IPS-20b (cell line): ENCODE data around the gene TIPIN.
"Not testable (repeated sequence)": the region's sequence is repeated elsewhere in the genome, so short reads cannot be mapped to it uniquely, and the experiment has no call there.

Experiments used
- H3K27ac ChIP-seq: one replicate; pipeline ENCODE4 v1.5.1; 2013; ENCODE audit warnings: low read length
- H3K27me3 ChIP-seq: 2 replicates; pipeline ENCODE4 v1.6.1; 2013; ENCODE audit warnings: mild to moderate bottlenecking, low read length, inconsistent platforms; ENCODE audit not compliant: insufficient read depth
- H3K36me3 ChIP-seq: 2 replicates; pipeline ENCODE4 v1.6.1; 2013; ENCODE audit warnings: low read depth, mild to moderate bottlenecking, inconsistent platforms, low read length, moderate library complexity; ENCODE audit not compliant: insufficient read depth
- H3K4me1 ChIP-seq: 2 replicates; pipeline ENCODE4 v1.6.1; 2013; ENCODE audit warnings: mild to moderate bottlenecking, control low read depth, inconsistent platforms, low read length, moderate library complexity; ENCODE audit not compliant: insufficient read depth
- H3K4me3 ChIP-seq: 2 replicates; pipeline ENCODE4 v1.5.1; 2013; ENCODE audit warnings: mild to moderate bottlenecking, low read length, inconsistent platforms
- H3K9ac ChIP-seq: 2 replicates; pipeline ENCODE4 v1.6.1; 2013; ENCODE audit warnings: low read depth, mild to moderate bottlenecking, inconsistent platforms, low read length, moderate library complexity
- H3K9me3 ChIP-seq: 2 replicates; pipeline ENCODE4 v1.6.1; 2013; ENCODE audit warnings: mild to moderate bottlenecking, low read depth, low read length, inconsistent platforms; ENCODE audit not compliant: insufficient read depth

Gene TIPIN

GRCh38 chr15:66326051-66326450 lies 30.4 kb downstream of the TIPIN start:
- no peak overlapping the region for H3K27ac ChIP-seq
- H3K4me1 ChIP-seq, result no peaks in the 10 kb centered on the region
- H3K4me3 ChIP-seq, result no peak overlapping the region
- no peak overlapping the region for H3K9ac ChIP-seq
- no peaks in the 10 kb centered on the region for H3K9me3 ChIP-seq
- H3K36me3 ChIP-seq, result peaks cover 92% of the 10 kb centered on the region
- no peaks in the 10 kb centered on the region for H3K27me3 ChIP-seq

- Histone ChIP-seq H3K4me1 (no peaks in the 10 kb centered on the region), H3K4me3 (no peak overlapping the region), H3K9me3 (no peaks in the 10 kb centered on the region), H3K27ac (no peak overlapping the region), H3K36me3 (peaks cover 89% of the 10 kb centered on the region), H3K9ac (no peak overlapping the region), H3K27me3 (no peaks in the 10 kb centered on the region)
Observed at GRCh38 chr15:66323312-66323928, 33.1 kb downstream of the TIPIN start.

GRCh38 chr15:66312144-66312543 lies 44.3 kb downstream of the TIPIN start:
- no peak overlapping the region for H3K9ac ChIP-seq
- peaks cover 65% of the 10 kb centered on the region for H3K36me3 ChIP-seq
- no peak overlapping the region for H3K4me3 ChIP-seq
- no peak overlapping the region for H3K27ac ChIP-seq
- H3K9me3 ChIP-seq, result no peaks in the 10 kb centered on the region
- no peaks in the 10 kb centered on the region for H3K4me1 ChIP-seq
- H3K27me3 ChIP-seq, result no peaks in the 10 kb centered on the region

- H3K4me1 ChIP-seq, result no peaks in the 10 kb centered on the region
- no peak overlapping the region for H3K9ac ChIP-seq
- H3K4me3 ChIP-seq, result no peak overlapping the region
- peaks cover 58% of the 10 kb centered on the region for H3K36me3 ChIP-seq
- no peaks in the 10 kb centered on the region for H3K27me3 ChIP-seq
- no peak overlapping the region for H3K27ac ChIP-seq
- no peaks in the 10 kb centered on the region for H3K9me3 ChIP-seq
Observed at GRCh38 chr15:66310786-66311185, 45.7 kb downstream of the TIPIN start.

- H3K9me3 ChIP-seq, result no peaks in the 10 kb centered on the region
- H3K4me3 ChIP-seq, result no peak overlapping the region
- no peaks in the 10 kb centered on the region for H3K4me1 ChIP-seq
- peaks cover 56% of the 10 kb centered on the region for H3K36me3 ChIP-seq
- H3K27me3 ChIP-seq, result no peaks in the 10 kb centered on the region
- no peak overlapping the region for H3K27ac ChIP-seq
- no peak overlapping the region for H3K9ac ChIP-seq
Observed at GRCh38 chr15:66309828-66310227, 46.7 kb downstream of the TIPIN start.

GRCh38 chr15:66308531-66308930 lies 48.0 kb downstream of the TIPIN start:
- H3K27me3 ChIP-seq, result no peaks in the 10 kb centered on the region
- no peaks in the 10 kb centered on the region for H3K4me1 ChIP-seq
- no peaks in the 10 kb centered on the region for H3K9me3 ChIP-seq
- no peak overlapping the region for H3K9ac ChIP-seq
- H3K4me3 ChIP-seq, result no peak overlapping the region
- H3K27ac ChIP-seq, result no peak overlapping the region
- peaks cover 46% of the 10 kb centered on the region for H3K36me3 ChIP-seq

GRCh38 chr15:66306381-66306780 lies 50.1 kb downstream of the TIPIN start:
- Histone ChIP-seq H3K9me3 (no peaks in the 10 kb centered on the region), H3K27ac (no peak overlapping the region), H3K4me3 (no peak overlapping the region), H3K4me1 (no peaks in the 10 kb centered on the region), H3K36me3 (peaks cover 34% of the 10 kb centered on the region), H3K9ac (no peak overlapping the region), H3K27me3 (no peaks in the 10 kb centered on the region)

- not testable (repeated sequence) for H3K27ac ChIP-seq, H3K9ac ChIP-seq, H3K9me3 ChIP-seq, H3K4me1 ChIP-seq, H3K27me3 ChIP-seq, H3K4me3 ChIP-seq
- peaks cover 15% of the 10 kb centered on the region for H3K36me3 ChIP-seq
Observed at GRCh38 chr15:66304425-66304824, 52.1 kb downstream of the TIPIN start.

GRCh38 chr15:66302489-66303278 lies 53.8 kb downstream of the TIPIN start:
- H3K36me3 ChIP-seq, result 0 out of 2 replicates have a peak, but pooled peaks cover 8% of the 10 kb centered on the region

GRCh38 chr15:66298803-66299251 lies 57.7 kb downstream of the TIPIN start:
- Histone ChIP-seq H3K27me3 (no peaks in the 10 kb centered on the region), H3K36me3 (0 out of 2 replicates have a peak, but pooled peaks cover 8% of the 10 kb centered on the region), H3K4me1 (peaks cover 19% of the 10 kb centered on the region), H3K4me3 (no peak overlapping the region), H3K9ac (no peak overlapping the region), H3K9me3 (no peaks in the 10 kb centered on the region), H3K27ac (no peak overlapping the region)

More at GRCh38 chr15:66302489-66303278, 53.8 kb downstream of the TIPIN start:
- Histone ChIP-seq H3K9me3 (no peaks in the 10 kb centered on the region), H3K27ac (no peak overlapping the region), H3K4me3 (no peak overlapping the region), H3K27me3 (no peaks in the 10 kb centered on the region), H3K4me1 (no peaks in the 10 kb centered on the region), H3K9ac (no peak overlapping the region)

GRCh38 chr15:66296186-66296585 lies 60.3 kb downstream of the TIPIN start:
- H3K4me1 ChIP-seq, result peaks cover 19% of the 10 kb centered on the region
- H3K9ac ChIP-seq, result no peak overlapping the region
- no peak overlapping the region for H3K27ac ChIP-seq
- H3K27me3 ChIP-seq, result no peaks in the 10 kb centered on the region
- no peaks in the 10 kb centered on the region for H3K9me3 ChIP-seq
- 0 out of 2 replicates have a peak, but pooled peaks cover 8% of the 10 kb centered on the region for H3K36me3 ChIP-seq
- H3K4me3 ChIP-seq, result no peak overlapping the region

GRCh38 chr15:66294932-66295235 lies 61.6 kb downstream of the TIPIN start:
- Histone ChIP-seq H3K9ac (peak overlapping the region; percentile 85; the same call in 1 of the 2 replicates), H3K27ac (no peak overlapping the region), H3K4me1 (peaks cover 19% of the 10 kb centered on the region), H3K4me3 (peak overlapping the region; percentile 76), H3K36me3 (0 out of 2 replicates have a peak, but pooled peaks cover 8% of the 10 kb centered on the region), H3K27me3 (no peaks in the 10 kb centered on the region), H3K9me3 (no peaks in the 10 kb centered on the region)
